Measurements from ENCODE around the gene KIF24. TPM values are rescaled to one million over a fixed set of nuclear protein-coding genes. Genes with fewer than 3 reads are reported as not detected.

Gene KIF24, protein sequence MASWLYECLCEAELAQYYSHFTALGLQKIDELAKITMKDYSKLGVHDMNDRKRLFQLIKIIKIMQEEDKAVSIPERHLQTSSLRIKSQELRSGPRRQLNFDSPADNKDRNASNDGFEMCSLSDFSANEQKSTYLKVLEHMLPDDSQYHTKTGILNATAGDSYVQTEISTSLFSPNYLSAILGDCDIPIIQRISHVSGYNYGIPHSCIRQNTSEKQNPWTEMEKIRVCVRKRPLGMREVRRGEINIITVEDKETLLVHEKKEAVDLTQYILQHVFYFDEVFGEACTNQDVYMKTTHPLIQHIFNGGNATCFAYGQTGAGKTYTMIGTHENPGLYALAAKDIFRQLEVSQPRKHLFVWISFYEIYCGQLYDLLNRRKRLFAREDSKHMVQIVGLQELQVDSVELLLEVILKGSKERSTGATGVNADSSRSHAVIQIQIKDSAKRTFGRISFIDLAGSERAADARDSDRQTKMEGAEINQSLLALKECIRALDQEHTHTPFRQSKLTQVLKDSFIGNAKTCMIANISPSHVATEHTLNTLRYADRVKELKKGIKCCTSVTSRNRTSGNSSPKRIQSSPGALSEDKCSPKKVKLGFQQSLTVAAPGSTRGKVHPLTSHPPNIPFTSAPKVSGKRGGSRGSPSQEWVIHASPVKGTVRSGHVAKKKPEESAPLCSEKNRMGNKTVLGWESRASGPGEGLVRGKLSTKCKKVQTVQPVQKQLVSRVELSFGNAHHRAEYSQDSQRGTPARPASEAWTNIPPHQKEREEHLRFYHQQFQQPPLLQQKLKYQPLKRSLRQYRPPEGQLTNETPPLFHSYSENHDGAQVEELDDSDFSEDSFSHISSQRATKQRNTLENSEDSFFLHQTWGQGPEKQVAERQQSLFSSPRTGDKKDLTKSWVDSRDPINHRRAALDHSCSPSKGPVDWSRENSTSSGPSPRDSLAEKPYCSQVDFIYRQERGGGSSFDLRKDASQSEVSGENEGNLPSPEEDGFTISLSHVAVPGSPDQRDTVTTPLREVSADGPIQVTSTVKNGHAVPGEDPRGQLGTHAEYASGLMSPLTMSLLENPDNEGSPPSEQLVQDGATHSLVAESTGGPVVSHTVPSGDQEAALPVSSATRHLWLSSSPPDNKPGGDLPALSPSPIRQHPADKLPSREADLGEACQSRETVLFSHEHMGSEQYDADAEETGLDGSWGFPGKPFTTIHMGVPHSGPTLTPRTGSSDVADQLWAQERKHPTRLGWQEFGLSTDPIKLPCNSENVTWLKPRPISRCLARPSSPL (N-terminal part only)
- total RNA-seq = 1 to 10 TPM in 3 of 4 donors, under 1 TPM in 1; 0.59 to 1.9 (median 1.5) TPM

DNA sequence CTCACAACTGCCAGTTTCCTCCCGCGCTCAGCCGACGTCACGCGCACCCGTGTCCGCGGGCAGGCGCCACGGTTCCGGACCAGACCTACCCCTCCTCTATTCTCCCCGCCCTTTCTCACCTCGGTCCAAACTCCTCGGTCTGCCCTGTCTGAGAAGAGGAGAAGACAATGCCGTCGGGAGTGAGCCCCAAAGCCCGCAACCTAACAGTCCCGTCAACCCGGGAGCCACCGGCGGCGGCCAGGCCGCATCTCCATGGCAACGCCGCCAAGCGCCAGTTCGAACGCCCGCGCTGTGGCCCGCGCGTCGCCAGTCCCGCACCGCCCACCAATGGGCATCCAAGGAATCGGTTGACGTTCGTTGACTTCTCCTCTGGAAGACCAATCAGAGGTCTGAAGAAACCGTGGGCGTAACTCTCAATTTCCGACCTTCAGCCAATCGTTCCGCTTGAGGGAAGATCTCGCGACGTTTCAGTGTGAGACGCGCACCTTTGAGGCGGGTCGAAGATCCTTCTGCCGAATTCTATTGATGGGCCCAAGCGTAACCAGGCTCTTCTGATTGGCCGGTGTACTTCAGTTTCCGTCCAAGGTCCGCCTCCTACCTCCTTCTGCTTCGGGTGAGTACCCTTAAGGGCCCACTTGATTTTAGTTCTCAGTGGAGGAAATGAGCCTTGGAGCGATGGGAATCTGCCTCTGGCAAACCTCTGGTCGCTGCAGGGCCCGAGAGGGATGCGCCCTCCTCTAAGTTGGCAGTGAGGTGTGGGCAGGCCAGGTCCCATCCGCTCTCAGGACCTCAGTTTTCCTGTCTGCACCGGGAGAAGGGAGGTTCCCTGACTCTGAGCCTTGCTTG lies at the start of gene KIF24, which contains the start of gene NUDT2:
Gene KIF24, minus strand, starts transcription at position 282 of the 846 bp plus-strand sequence. CDS start 17,922 bp downstream, outside the sequence.
Gene NUDT2, plus strand, starts transcription at position 583 of the 846 bp plus-strand sequence. CDS start 9,471 bp downstream, outside the sequence.
- TF ChIP-seq, protein P1, sequence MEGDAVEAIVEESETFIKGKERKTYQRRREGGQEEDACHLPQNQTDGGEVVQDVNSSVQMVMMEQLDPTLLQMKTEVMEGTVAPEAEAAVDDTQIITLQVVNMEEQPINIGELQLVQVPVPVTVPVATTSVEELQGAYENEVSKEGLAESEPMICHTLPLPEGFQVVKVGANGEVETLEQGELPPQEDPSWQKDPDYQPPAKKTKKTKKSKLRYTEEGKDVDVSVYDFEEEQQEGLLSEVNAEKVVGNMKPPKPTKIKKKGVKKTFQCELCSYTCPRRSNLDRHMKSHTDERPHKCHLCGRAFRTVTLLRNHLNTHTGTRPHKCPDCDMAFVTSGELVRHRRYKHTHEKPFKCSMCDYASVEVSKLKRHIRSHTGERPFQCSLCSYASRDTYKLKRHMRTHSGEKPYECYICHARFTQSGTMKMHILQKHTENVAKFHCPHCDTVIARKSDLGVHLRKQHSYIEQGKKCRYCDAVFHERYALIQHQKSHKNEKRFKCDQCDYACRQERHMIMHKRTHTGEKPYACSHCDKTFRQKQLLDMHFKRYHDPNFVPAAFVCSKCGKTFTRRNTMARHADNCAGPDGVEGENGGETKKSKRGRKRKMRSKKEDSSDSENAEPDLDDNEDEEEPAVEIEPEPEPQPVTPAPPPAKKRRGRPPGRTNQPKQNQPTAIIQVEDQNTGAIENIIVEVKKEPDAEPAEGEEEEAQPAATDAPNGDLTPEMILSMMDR (IDR thresholded peaks at IDR 0.05) = peak in 1 of 5 experiments; percentile 40
- TF ChIP-seq POLR2A (IDR thresholded peaks at IDR 0.05) = peak in 1 of 2 donors; percentile 80
- peak; percentile 86 to 88 for TF ChIP-seq EP300 (IDR thresholded peaks at IDR 0.05)
- no peaks in the 10 kb centered on the region for H3K36me3 ChIP-seq
- DNase-seq (ENCODE audit: low spot score in 2 of 2) = peak; percentile 94 to 98
- no peaks in the 10 kb centered on the region for H3K27me3 ChIP-seq
- H3K27ac ChIP-seq = peak within 1 kb of the TSS; percentile 85 to 95 (median 92)
- H3K4me3 ChIP-seq = peak within 1 kb of the TSS; percentile 53 to 87 (median 78)
- WGBS, 2 donors = 0 to 1% methylated on average over 48 to 58 of the region's 64 CpGs
- H3K9me3 ChIP-seq = no peaks in the 10 kb centered on the region
- peaks cover 0 to 55% (median 14%) of the 10 kb centered on the region in 4 donors for H3K4me1 ChIP-seq

DNA sequence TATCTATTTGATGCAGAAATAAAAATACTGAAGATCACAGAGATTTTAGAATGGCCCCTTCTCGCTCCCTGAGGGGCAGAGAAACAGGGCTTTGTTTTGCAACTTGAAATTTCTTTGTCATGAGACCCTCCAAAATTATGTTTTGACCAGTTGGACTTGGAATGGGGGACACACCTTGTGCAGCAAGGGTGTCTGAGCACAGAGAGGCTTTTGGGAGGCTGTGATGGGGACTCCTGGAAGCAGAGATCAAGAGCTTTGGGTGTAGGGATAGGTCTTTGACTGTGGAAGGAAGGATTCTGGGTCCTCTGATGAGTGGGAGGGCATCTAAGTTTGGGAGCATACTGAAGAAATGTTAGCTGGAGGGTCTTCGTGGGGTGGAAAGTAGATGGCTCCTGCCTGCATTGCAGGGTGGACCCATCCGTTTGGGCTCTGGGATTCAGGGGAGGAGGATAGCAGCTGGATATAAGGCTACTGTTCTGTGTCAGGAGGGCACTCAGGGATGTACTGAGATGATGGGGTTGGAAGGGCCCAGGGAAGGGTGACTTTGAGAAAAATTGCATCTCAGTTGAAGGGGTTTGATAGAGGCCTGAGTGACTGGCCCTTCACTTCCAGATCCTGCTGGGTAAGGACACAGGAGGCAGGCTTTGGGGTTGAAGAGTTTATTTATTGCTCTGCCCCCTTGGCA lies 49.5 kb upstream of the KIF24 start:
- Histone ChIP-seq H3K27ac (no peak overlapping the region), H3K36me3 (no peaks in the 10 kb centered on the region), H3K4me3 (no peak overlapping the region), H3K9me3 (no peaks in the 10 kb centered on the region), H3K4me1 (peaks cover 0 to 49% (median 32%) of the 10 kb centered on the region in 4 donors), H3K27me3 (peaks cover 0 to 1% of the 10 kb centered on the region in 2 donors)
- TF ChIP-seq POLR2A (IDR thresholded peaks at IDR 0.05) (no peak), EP300 (IDR thresholded peaks at IDR 0.05) (no peak)
- TF ChIP-seq, protein P1 (IDR thresholded peaks at IDR 0.05) = no peak
- WGBS, 2 donors = 95 to 96% methylated on average over 3 of the region's 3 CpGs
- DNase-seq (ENCODE audit: low spot score in 2 of 2) = no peak

DNA sequence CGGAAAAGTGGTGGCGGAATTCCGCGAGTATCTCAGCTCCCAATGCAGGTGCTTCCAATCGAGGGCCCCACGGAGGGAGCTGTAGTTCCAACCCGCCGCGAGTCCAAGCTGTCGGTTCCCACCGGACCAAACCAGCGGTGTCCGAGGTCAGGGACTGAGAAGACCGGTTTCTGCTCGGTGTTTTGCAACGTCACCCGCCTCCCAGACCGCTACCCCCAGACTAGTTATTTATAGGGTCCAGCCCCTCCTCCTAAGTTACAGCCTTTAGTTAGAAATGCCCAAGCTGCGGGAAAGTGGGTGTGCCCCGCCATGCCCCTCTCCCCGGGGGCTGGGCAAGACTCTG lies 48.3 kb upstream of the KIF24 start:
- Histone ChIP-seq H3K36me3 (peaks cover 0 to 2% (median 0%) of the 10 kb centered on the region in 3 donors), H3K27me3 (peaks cover 0 to 13% of the 10 kb centered on the region in 2 donors), H3K9me3 (peaks cover 0 to under 1% (median 0%) of the 10 kb centered on the region in 4 donors), H3K27ac (peak overlapping the region; percentile 23 to 84 (median 76)), H3K4me1 (peaks cover 0 to 49% (median 32%) of the 10 kb centered on the region in 4 donors), H3K4me3 (peak overlapping the region; percentile 42 to 76 (median 62))
- 7 to 8% methylated on average over 20 to 21 of the region's 21 CpGs for WGBS, 2 donors
- no peak for DNase-seq (ENCODE audit: low spot score in 2 of 2)
- TF ChIP-seq, protein P1 (IDR thresholded peaks at IDR 0.05) = no peak
- TF ChIP-seq POLR2A (IDR thresholded peaks at IDR 0.05) (no peak), EP300 (IDR thresholded peaks at IDR 0.05) (no peak)
